Measurements from ENCODE around the gene GPRC5D.

The GPRC5D gene

DNA sequence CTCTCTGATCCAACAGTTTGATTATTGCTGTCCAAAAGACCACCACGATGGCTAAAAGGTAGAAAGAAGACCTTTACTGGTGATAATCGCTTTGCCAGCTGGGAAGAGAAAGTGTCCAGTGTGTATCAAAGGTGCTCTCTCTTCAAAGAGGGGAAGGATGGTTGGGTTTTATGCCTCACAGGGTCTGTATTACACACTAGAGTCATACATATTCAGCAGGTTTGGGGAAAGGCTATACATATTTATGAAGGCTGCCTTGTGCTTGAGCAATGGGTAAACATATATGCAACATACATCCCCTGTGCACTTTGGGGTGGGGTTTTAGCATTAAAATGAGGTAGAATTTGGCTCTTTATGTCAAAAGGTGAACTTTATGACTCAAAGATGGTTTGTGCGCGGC, 18.2 kb downstream of the GPRC5D start:
- Mint-ChIP-seq H3K36me3 (no peaks in the 10 kb centered on the region), H3K27ac (no peak overlapping the region), H3K27me3 (no peaks in the 10 kb centered on the region), H3K9me3 (ENCODE audit: low read depth) (no peaks in the 10 kb centered on the region), H3K4me3 (no peak overlapping the region), H3K4me1 (ENCODE audit: low read depth) (no peaks in the 10 kb centered on the region)

DNA sequence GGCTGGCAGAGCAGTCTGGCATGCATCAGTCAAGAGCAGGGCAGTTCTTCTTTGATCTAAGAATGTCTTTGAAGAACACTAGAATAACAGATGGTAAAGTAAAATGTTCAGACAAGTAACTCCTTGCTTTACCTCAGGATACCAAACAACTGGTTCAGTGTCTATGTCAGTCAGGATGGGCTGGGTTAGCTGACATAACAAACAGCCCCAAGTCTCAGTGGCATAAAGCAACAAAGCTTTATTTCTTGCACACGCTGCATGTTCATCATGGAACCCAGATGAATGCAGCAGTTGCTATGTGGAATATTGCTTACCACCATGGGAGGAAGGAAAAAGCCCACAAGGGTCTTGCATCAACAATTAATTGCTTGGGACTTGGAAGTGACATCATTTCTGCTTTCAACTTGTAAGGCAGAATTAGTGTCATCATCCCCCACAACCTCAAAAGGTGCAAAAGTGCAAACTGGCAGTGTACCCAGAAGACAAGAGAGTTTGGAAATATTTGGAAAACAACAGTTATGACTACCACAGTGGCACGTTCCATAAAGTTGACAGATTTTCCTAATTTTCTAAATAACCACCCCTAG, 21.2 kb downstream of the GPRC5D start:
- no peak overlapping the region for H3K4me3 Mint-ChIP-seq
- no peaks in the 10 kb centered on the region for H3K36me3 Mint-ChIP-seq
- peaks cover 3% of the 10 kb centered on the region for H3K27me3 Mint-ChIP-seq
- no peaks in the 10 kb centered on the region for H3K4me1 Mint-ChIP-seq (ENCODE audit: low read depth)
- H3K9me3 Mint-ChIP-seq (ENCODE audit: low read depth): no peaks in the 10 kb centered on the region
- no peak overlapping the region for H3K27ac Mint-ChIP-seq

DNA sequence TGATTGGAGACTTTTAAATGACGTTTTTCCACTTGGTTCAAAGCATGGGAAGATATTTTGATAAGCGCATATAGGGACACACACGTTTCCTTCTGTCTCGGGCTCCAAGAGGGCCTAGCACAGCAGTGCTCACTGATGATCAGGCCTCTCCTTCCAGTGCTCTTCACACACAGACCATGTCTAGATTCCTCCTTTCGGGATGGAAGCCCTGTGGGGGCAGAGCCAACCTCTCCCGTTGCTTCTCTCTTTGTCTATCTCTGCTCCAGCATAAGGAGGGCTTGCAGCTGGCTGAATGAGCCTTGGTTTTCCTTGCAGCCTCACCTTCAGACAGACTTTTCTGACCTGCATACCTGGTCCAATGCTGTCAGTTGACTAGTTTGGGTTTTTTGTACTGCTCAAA, 22.3 kb downstream of the GPRC5D start:
- Mint-ChIP-seq H3K4me1 (ENCODE audit: low read depth) (no peaks in the 10 kb centered on the region), H3K36me3 (no peaks in the 10 kb centered on the region), H3K27me3 (peaks cover 3% of the 10 kb centered on the region), H3K4me3 (no peak overlapping the region), H3K27ac (no peak overlapping the region), H3K9me3 (ENCODE audit: low read depth) (no peaks in the 10 kb centered on the region)

DNA sequence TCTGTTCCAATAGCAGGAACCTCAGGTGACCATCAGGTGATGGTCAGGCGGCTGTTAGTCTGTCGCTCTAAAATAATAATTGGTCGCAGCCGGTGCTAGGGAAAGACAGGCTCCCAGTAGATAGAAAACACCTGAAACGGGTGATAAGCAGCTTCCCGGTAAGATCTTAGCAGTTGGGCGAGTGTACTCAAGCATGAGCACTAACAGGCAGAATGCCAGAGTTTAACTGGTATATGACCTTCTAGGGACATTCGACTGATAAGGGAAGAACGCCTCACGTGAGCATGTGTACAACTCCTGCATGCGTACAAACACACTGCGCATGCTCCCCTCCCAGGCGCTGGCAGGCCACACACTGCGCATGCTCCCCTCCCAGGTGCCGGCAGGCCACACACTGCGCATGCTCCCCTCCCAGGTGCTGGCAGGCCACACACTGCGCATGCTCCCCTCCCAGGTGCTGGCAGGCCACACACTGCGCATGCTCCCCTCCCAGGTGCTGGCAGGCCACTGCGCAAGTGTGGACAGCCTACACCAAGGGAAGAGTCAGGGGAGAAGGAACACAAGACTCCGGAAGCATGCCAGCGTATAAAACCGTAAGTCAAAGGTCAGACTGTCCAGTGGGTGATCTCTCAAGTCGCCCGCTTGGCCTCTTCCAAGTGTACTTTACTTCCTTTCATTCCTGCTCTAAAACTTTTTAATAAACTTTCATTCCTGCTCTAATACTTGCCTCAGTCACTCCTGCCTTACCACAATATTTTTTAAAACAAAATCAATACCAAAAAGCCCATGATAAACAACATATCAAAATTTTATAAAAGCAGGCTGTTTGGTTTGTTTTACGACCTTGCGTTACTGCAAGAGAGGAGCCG, 24.5 kb downstream of the GPRC5D start:
- Mint-ChIP-seq H3K4me3 (no peak overlapping the region), H3K27me3 (peaks cover 3% of the 10 kb centered on the region), H3K27ac (no peak overlapping the region), H3K36me3 (no peaks in the 10 kb centered on the region), H3K9me3 (ENCODE audit: low read depth) (no peaks in the 10 kb centered on the region), H3K4me1 (ENCODE audit: low read depth) (no peaks in the 10 kb centered on the region)

DNA sequence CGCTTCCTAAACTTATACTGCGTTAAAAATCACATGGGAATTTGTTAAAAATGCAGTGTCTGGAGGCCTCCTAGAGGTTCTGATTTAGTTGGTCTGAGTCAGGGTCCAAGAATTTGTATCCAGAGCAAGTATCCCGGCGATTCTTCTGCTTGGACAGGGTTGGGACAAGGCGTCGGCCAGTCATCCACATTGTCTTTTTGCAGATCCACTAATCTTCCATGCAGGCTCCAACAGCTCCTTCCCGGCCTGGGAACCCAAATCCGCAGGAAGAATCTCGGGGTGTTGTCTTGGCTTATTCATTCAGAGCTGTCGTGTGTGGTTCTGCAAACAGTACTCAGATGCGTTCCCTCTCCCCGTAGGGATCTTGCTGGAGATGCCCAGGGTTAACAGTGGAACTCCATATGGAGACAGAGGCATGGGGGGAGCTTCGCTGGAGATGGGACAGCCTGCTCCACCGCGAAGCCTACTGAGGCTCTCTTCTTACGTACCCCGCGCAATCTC, 25.3 kb downstream of the GPRC5D start:
- Mint-ChIP-seq H3K27ac (no peak overlapping the region), H3K4me3 (no peak overlapping the region), H3K9me3 (ENCODE audit: low read depth) (no peaks in the 10 kb centered on the region), H3K36me3 (no peaks in the 10 kb centered on the region), H3K4me1 (ENCODE audit: low read depth) (no peaks in the 10 kb centered on the region), H3K27me3 (peaks cover 3% of the 10 kb centered on the region)

DNA sequence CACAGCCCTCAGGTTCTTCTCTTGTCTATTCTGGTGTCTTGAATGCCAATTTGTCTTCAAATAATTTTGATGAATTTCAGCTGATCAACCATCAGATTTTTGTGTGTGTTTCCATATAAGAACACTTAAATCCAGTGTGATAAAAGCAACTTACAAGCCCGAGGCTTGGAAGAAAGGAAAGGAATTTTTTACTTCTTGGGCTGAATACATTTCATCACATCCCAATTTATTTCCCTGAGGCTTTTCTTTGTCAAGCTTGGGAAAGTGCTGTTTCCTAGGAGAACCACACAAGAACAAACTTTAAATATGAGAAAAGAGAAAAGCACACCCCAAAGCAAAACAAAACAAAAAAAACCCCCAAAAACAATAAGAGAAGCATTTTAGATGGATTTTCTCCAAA, 26.6 kb downstream of the GPRC5D start:
- no peaks in the 10 kb centered on the region for H3K36me3 Mint-ChIP-seq
- peaks cover 3% of the 10 kb centered on the region for H3K27me3 Mint-ChIP-seq

DNA sequence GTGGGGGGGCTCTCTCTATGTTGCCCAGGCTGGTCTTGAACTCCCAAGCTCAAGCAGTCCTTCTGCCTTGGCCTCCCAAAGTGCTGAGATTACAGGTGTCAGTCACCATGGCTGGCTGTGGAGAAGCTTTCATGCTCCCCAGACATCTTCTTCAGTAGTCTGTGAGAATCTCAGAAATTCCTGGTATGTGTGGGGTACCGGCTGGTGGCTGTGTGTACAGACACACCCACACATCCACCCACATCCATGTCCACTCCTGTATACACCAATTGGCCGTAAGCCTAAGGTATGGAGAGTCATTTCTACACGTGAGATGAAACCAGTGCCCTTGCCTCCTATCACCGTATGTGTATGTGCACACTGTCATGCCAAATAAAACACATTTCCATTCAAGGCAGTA, 27.8 kb downstream of the GPRC5D start:
- H3K9me3 Mint-ChIP-seq (ENCODE audit: low read depth): no peaks in the 10 kb centered on the region
- no peaks in the 10 kb centered on the region for H3K4me1 Mint-ChIP-seq (ENCODE audit: low read depth)
- peaks cover 3% of the 10 kb centered on the region for H3K27me3 Mint-ChIP-seq
- no peak overlapping the region for H3K27ac Mint-ChIP-seq
- no peak overlapping the region for H3K4me3 Mint-ChIP-seq
- no peaks in the 10 kb centered on the region for H3K36me3 Mint-ChIP-seq

More for the DNA sequence above, 26.6 kb downstream of the GPRC5D start:
- Mint-ChIP-seq H3K9me3 (ENCODE audit: low read depth) (no peaks in the 10 kb centered on the region), H3K4me3 (no peak overlapping the region), H3K4me1 (ENCODE audit: low read depth) (no peaks in the 10 kb centered on the region), H3K27ac (no peak overlapping the region)

DNA sequence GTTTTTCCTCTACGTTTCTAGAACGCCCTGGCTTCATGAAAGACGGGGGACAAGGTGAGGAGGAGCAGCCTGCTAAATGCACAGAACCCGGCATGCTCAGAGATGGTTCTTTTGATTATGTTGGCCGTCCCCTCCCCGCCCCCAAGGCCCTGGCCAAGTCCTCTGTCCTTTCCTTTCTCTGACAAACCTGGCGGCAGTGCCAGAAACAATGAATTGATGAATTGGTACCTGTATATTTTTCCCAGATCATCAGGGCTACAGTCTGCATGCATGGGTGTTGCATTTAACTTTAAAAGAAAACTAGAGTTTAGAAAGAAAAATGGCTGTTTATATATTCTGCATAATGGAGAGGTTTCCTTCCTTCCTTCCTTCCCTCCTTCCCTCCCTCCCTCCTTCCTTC, 29.0 kb downstream of the GPRC5D start:
- no peak overlapping the region for H3K4me3 Mint-ChIP-seq
- no peaks in the 10 kb centered on the region for H3K4me1 Mint-ChIP-seq (ENCODE audit: low read depth)
- no peaks in the 10 kb centered on the region for H3K9me3 Mint-ChIP-seq (ENCODE audit: low read depth)
- H3K36me3 Mint-ChIP-seq: no peaks in the 10 kb centered on the region
- no peak overlapping the region for H3K27ac Mint-ChIP-seq
- H3K27me3 Mint-ChIP-seq: peaks cover 3% of the 10 kb centered on the region

DNA sequence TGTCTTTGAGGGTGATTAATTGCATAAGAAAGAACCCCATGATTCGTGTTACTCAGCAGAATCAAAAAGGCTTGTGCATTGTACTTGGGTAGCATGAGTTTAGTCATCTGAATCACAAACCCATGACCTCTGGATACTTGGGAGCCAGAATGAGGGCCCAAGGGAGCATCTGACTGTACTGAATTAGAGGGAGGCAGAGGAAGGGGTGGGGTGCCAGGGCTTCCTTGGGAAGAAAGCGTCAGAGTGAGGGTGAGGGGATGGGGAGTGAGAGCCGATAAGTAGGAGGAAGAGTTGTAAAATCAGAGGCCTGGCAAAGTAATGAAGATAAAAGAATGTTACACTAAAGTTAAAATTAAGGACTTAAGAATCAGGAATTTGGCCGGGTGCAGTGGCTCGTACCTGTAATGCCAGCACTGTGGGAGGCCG, 29.8 kb downstream of the GPRC5D start:
- H3K27me3 Mint-ChIP-seq: peaks cover 3% of the 10 kb centered on the region
- H3K36me3 Mint-ChIP-seq: no peaks in the 10 kb centered on the region
- no peaks in the 10 kb centered on the region for H3K4me1 Mint-ChIP-seq (ENCODE audit: low read depth)
- no peaks in the 10 kb centered on the region for H3K9me3 Mint-ChIP-seq (ENCODE audit: low read depth)
- no peak overlapping the region for H3K27ac Mint-ChIP-seq
- H3K4me3 Mint-ChIP-seq: no peak overlapping the region

DNA sequence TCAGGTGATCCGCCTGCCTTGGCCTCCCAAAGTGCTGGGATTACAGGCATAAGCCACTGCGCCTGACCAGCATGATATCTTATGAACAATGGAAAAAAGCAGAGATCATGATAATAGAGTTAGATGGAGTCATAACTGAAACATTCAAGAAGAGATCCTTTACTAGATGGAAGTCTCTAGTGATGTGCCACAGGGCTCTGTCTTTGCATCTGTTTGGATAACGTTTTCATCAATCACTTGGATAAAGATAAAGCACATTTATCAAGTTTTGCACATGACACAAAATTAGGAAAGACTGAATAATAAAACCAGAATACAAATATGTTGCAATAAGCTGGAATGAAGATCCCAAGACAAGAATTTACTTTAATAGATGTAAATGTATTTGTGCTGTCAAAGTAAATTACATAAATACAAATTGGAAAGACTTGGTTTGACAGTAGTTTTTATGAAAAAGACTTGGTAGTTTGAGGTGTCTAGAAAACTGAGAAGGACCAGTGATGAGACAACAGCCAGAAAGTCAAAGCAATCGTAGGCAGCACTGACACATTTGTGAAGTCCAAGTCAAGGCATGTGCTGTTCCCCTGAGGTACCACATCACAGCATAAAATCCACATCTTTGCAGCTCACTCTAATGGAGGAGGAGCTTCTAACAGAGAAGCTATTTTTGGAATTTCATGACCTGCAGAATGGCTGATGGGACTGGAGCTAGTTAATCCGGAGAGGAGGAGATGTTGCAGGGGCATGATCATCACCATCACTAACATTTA, 32.1 kb downstream of the GPRC5D start:
- Mint-ChIP-seq H3K4me1 (ENCODE audit: low read depth) (peaks cover 8% of the 10 kb centered on the region), H3K27ac (no peak overlapping the region), H3K36me3 (no peaks in the 10 kb centered on the region), H3K9me3 (ENCODE audit: low read depth) (no peaks in the 10 kb centered on the region), H3K27me3 (peaks cover 6% of the 10 kb centered on the region), H3K4me3 (no peak overlapping the region)

DNA sequence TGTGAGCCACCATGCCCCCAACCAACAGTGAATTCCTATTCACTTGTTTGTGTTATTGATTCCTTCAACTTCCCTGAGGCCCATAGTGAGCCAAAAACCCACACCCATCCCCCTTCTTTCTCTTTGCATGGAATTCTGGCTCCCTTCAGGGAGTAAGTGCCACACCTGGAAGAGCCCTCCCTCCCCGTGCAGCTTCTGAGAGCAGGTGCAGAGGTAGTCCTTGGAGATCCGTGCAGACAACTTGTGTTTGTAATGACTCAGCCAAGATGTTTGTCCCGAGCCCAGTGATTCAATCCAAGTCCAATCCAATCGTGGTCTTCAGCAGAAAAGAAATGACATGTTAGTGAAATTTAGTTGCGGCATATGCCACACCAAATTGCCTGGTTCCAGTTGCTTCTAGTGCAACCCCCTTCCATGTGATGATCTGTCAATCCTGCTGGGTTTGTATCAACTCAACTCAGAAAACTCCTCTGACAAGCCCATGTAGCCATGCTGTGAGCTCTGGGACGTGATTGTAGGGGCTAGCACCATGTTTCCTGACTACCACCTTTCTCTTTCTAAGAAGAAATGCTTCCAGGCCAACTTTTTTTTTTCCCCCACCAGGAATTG, 33.1 kb downstream of the GPRC5D start:
- no peaks in the 10 kb centered on the region for H3K36me3 Mint-ChIP-seq
- no peak overlapping the region for H3K27ac Mint-ChIP-seq
- H3K4me3 Mint-ChIP-seq: no peak overlapping the region
- no peaks in the 10 kb centered on the region for H3K9me3 Mint-ChIP-seq (ENCODE audit: low read depth)
- H3K4me1 Mint-ChIP-seq (ENCODE audit: low read depth): peaks cover 8% of the 10 kb centered on the region
- H3K27me3 Mint-ChIP-seq: peaks cover 6% of the 10 kb centered on the region

DNA sequence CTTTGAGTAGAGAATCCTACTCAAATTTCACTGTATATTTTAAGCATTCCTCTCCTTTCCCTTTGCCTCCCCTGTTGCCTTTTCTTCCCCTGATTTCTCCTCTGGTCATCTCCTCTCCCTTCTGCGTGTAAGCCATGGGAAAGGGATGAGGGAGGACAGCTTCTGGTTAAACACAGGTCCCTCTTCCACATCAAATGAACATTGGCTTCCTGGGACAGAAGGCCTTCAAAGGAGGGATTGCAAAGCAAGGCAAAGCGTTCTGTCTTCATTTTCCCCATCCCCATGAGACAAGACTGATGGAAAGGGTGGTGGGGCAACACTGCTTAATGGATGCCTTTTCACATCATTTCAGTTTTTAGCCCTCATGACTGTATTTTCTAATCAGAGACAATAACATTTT, 34.5 kb downstream of the GPRC5D start:
- Mint-ChIP-seq H3K27me3 (peaks cover 6% of the 10 kb centered on the region), H3K4me3 (no peak overlapping the region), H3K36me3 (no peaks in the 10 kb centered on the region), H3K4me1 (ENCODE audit: low read depth) (peaks cover 8% of the 10 kb centered on the region), H3K9me3 (ENCODE audit: low read depth) (no peaks in the 10 kb centered on the region), H3K27ac (no peak overlapping the region)

DNA sequence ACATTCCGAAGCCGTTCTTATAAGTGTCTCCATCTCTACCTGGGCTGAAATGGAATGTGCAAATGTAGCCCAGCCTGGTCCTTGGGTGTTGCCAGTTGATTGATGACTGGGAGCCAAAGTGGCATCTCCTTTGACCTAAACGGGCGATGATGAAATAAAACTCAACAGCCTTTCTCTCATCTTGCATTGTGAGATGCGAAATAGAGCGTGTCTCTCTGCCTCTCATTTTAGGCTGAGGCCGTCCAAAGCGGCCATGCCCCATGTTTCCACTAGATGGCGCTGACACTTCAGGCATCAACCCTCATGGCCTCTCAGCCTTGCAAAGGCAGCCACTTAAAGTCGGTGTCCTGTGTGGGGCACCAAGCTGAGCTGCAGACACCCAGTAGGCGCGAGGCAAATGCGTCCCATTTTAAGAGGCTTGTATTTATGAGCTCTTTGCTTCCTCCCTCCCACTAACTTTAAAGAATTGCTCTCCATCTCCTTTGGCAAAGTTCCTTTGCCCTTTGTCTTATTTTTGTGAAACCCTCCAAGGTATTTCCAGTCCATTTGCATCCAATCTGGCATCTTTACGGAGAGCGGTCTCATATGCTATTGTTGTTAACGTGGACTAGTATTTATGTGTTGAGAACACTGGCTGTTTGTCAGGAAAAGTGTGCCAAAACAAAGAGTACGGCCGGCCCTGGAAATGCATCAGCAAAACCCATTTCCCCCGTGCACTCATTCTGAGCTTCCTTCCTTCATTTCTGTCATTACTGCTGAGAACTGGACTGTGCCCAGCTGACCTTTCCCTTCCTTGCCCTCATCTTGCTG, 35.6 kb downstream of the GPRC5D start:
- Mint-ChIP-seq H3K36me3 (no peaks in the 10 kb centered on the region), H3K4me3 (no peak overlapping the region), H3K4me1 (ENCODE audit: low read depth) (peaks cover 8% of the 10 kb centered on the region), H3K9me3 (ENCODE audit: low read depth) (no peaks in the 10 kb centered on the region), H3K27ac (no peak overlapping the region), H3K27me3 (peaks cover 6% of the 10 kb centered on the region)

DNA sequence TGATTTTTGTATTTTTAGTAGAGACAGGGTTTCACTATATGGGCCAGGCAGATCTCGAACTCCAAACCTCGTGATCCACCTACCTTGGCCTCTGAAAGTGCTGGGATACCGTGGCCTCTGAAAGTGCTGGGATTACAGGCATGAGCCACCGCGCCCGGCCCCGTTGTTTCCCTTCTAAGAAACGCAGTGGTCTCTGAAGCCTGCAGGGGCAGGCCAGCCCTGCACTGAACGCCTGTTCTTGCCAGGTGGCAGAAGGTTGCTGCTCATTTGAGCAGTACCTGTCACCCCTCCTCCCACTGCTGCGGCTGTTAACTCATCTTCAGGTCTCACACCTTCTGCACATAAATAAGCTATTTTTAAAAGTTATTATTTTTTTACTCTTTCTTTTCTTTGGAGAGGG, 36.3 kb downstream of the GPRC5D start:
- Mint-ChIP-seq H3K4me3 (no peak overlapping the region), H3K4me1 (ENCODE audit: low read depth) (peaks cover 9% of the 10 kb centered on the region), H3K36me3 (no peaks in the 10 kb centered on the region), H3K27ac (no peak overlapping the region), H3K27me3 (peaks cover 6% of the 10 kb centered on the region), H3K9me3 (ENCODE audit: low read depth) (no peaks in the 10 kb centered on the region)
